Left lung (tissue), 10 donors: ENCODE results near the gene PLEKHM1. TPM values are rescaled to one million over a fixed set of nuclear protein-coding genes. Genes with fewer than 3 reads are reported as not detected.

ENCODE experiments used
- ATAC-seq: fragments of 200-7000 bp; cut with Tn5 transposase; one replicate; pipeline ENCODE4 v1.9.1; 2020; ENCODE audit warnings: moderate library complexity
- DNase-seq, 4 donors: peaks; one replicate each; pipeline ENCODE4 v3.0.0-alpha.2; 2013 to 2020
- H3K27ac ChIP-seq, 2 donors: fragments of 200-600 bp; sonication (generic) in 1 of 2; one replicate each; pipeline versions ENCODE4 v1.5.0 to v1.8.0; 2020 to 2021
- H3K27me3 ChIP-seq, 2 donors: fragments of 200-600 bp; sonication (generic) in 1 of 2; one replicate each; pipeline versions ENCODE4 v1.5.0 to v1.8.0; 2020 to 2021
- H3K36me3 ChIP-seq, 2 donors: fragments of 200-600 bp; sonication (generic) in 1 of 2; one replicate each; pipeline versions ENCODE4 v1.5.0 to v1.8.0; 2020 to 2021
- H3K4me1 ChIP-seq, 2 donors: fragments of 200-600 bp; one replicate each; pipeline ENCODE4 v1.8.0; 2021
- H3K4me3 ChIP-seq, 2 donors: fragments of 200-600 bp; sonication (generic) in 1 of 2; one replicate each; pipeline versions ENCODE4 v1.5.0 to v1.8.0; 2020 to 2021; ENCODE audit warnings: mild to moderate bottlenecking in 1 of 2
- H3K9me3 ChIP-seq, 2 donors: fragments of 200-600 bp; sonication (generic) in 1 of 2; one replicate each; pipeline versions ENCODE4 v1.5.0 to v1.8.0; 2020 to 2021
- CTCF ChIP-seq, 2 donors: fragments of 200-600 bp; sonication (generic) in 1 of 2; IDR thresholded peaks; one replicate each; pipeline versions ENCODE4 v1.5.0 to v1.8.0; 2021; ENCODE audit warnings: antibody characterized with exemption in 2 of 2
- intact Hi-C, 2 donors: fragments of 100-400 bp; cut with DNase I; formaldehyde crosslinking; loops; one replicate each; pipeline versions ENCODE4 v1.11.2 to v1.14.2; 2022
- polyA plus RNA-seq, 6 donors: library from polyadenylated mRNA; unstranded; fragments of 120-200 nt; gene quantifications; one replicate each; pipeline ENCODE4 v1.2.1, GENCODE V29; 2013; ENCODE audit not compliant: insufficient read length in 6 of 6
- total RNA-seq, 2 donors: library from RNA; stranded (reverse); fragmentation: NEBNext Ultra II Directional; extraction: Animal tissue kit (Norgen Biotek cat#: 25700); gene quantifications; one replicate each; pipeline ENCODE4 v1.2.1, GENCODE V29; 2021
- donor health status: DM: no; HTN: yes; CAD: no.
- donor health status: DM: no; HTN: no; CAD: no.

The PLEKHM1 gene
- total and polyA plus RNA-seq, 8 donors: 14.7 to 96.9 (median 18.0) TPM

- no peaks in the 10 kb centered on the region for H3K27me3 ChIP-seq
- no peak overlapping the region for H3K4me3 ChIP-seq
- H3K27ac ChIP-seq: no peak overlapping the region
- DNase-seq (no peak), ATAC-seq (peak; percentile 45)
- no peaks in the 10 kb centered on the region for H3K9me3 ChIP-seq
- intact Hi-C loops: no loop called here
- H3K4me1 ChIP-seq: peaks cover 0 to 16% of the 10 kb centered on the region in 2 donors
- H3K36me3 ChIP-seq: peaks cover 0 to 86% of the 10 kb centered on the region in 2 donors
- TF ChIP-seq CTCF (IDR thresholded peaks at IDR 0.05): no peak
Observed at GRCh38 chr17:45440161-45440778, 50.3 kb downstream of the PLEKHM1 start.

GRCh38 chr17:45438931-45439610, 51.5 kb downstream of the PLEKHM1 start:
- Histone ChIP-seq H3K9me3 (no peaks in the 10 kb centered on the region), H3K4me3 (no peak overlapping the region), H3K27me3 (no peaks in the 10 kb centered on the region), H3K27ac (no peak overlapping the region), H3K4me1 (peaks cover 0 to 16% of the 10 kb centered on the region in 2 donors), H3K36me3 (peaks cover 0 to 81% of the 10 kb centered on the region in 2 donors)
- no peak for TF ChIP-seq CTCF (IDR thresholded peaks at IDR 0.05)
- intact Hi-C loops: no loop called here
- peak; percentile 8 for ATAC-seq
- DNase-seq: peak in 1 of 4 donors; percentile 60

- ATAC-seq (no peak), DNase-seq (peak in 1 of 4 donors; percentile 71)
- H3K4me1 ChIP-seq: peaks cover 8 to 30% of the 10 kb centered on the region in 2 donors
- H3K9me3 ChIP-seq: no peaks in the 10 kb centered on the region
- H3K27ac ChIP-seq: no peak overlapping the region
- H3K27me3 ChIP-seq: no peaks in the 10 kb centered on the region
- intact Hi-C loops: no loop called here
- no peak for TF ChIP-seq CTCF (IDR thresholded peaks at IDR 0.05)
- no peak overlapping the region for H3K4me3 ChIP-seq
- H3K36me3 ChIP-seq: peaks cover 0 to 71% of the 10 kb centered on the region in 2 donors
Observed at GRCh38 chr17:45437465-45438283, 52.8 kb downstream of the PLEKHM1 start.

- TF ChIP-seq CTCF (IDR thresholded peaks at IDR 0.05): no peak
- Histone ChIP-seq H3K27me3 (no peaks in the 10 kb centered on the region), H3K9me3 (no peaks in the 10 kb centered on the region), H3K27ac (no peak overlapping the region), H3K4me3 (no peak overlapping the region), H3K36me3 (peaks cover 0 to 63% of the 10 kb centered on the region in 2 donors), H3K4me1 (peaks cover 9 to 30% of the 10 kb centered on the region in 2 donors)
- intact Hi-C loops: no loop called here
- peak in 1 of 4 donors; percentile 54 for DNase-seq
- no peak for ATAC-seq
Observed at GRCh38 chr17:45436625-45437464, 53.7 kb downstream of the PLEKHM1 start.
